Kidney (tissue), 14 donors: Measurements from ENCODE around the gene MAD1L1. TPM values are rescaled to one million over a fixed set of nuclear protein-coding genes. Genes with fewer than 3 reads are reported as not detected.
"Not testable (repeated sequence)": the region's sequence is repeated elsewhere in the genome, so short reads cannot be mapped to it uniquely, and the experiment has no call there.

Source experiments
- DNase-seq, 5 donors: peaks; one replicate each; pipeline ENCODE4 v3.0.0-alpha.2; 2013 to 2020
- FAIRE-seq: peaks from 2 replicates; lab custom pipeline; 2012; peaks lifted over from hg19 to GRCh38; lab: Jason Lieb, UNC
- H3K27ac ChIP-seq, 2 donors: one replicate each; pipeline ENCODE4 v1.7.0; 2013; ENCODE audit warnings: low read depth in 2 of 2, low read length in 2 of 2, inconsistent platforms in 1 of 2
- H3K27me3 ChIP-seq: one replicate; pipeline ENCODE4 v1.7.1; 2013; ENCODE audit warnings: low read length, inconsistent platforms; ENCODE audit not compliant: control insufficient read depth, insufficient read depth
- H3K36me3 ChIP-seq, 3 donors: one replicate each; pipeline versions ENCODE4 v1.7.0 to v1.7.1; 2013; ENCODE audit warnings: low read length in 3 of 3, control low read depth in 1 of 3, inconsistent platforms in 1 of 3; ENCODE audit not compliant: insufficient read depth in 3 of 3, control insufficient read depth in 2 of 3
- H3K4me1 ChIP-seq, 3 donors: one replicate each; pipeline versions ENCODE4 v1.7.0 to v1.7.1; 2013; ENCODE audit warnings: low read length in 3 of 3, inconsistent platforms in 1 of 3, low read depth in 1 of 3; ENCODE audit not compliant: control insufficient read depth in 2 of 3, insufficient read depth in 2 of 3
- H3K4me3 ChIP-seq, 3 donors: one replicate each; pipeline versions ENCODE4 v1.7.0 to v1.8.1; 2013; ENCODE audit warnings: low read length in 3 of 3, control low read depth in 1 of 3, inconsistent platforms in 1 of 3
- H3K9ac ChIP-seq, 3 donors: one replicate each; pipeline versions ENCODE4 v1.7.0 to v1.7.1; 2013; ENCODE audit warnings: low read length in 3 of 3, control low read depth in 1 of 3, inconsistent platforms in 1 of 3
- H3K9me3 ChIP-seq, 3 donors: one replicate each; pipeline versions ENCODE4 v1.7.0 to v1.7.1; 2013; ENCODE audit warnings: low read length in 3 of 3, control low read depth in 1 of 3, inconsistent platforms in 1 of 3; ENCODE audit not compliant: control insufficient read depth in 2 of 3, insufficient read depth in 1 of 3
- CTCF ChIP-seq: IDR thresholded peaks from 3 replicates; pipeline ENCODE4 v1.5.1; 2012; ENCODE audit warnings: mild to moderate bottlenecking, moderate library complexity, borderline replicate concordance; ENCODE audit not compliant: insufficient read depth; ENCODE audit errors: extremely low read depth
- intact Hi-C: fragments of 100-400 bp; cut with DNase I; formaldehyde crosslinking; loops from one replicate; pipeline ENCODE4 v1.11.1; 2022
- polyA plus RNA-seq: library from polyadenylated mRNA; stranded (reverse); fragments of 350-450 nt; fragmentation: Illumina TruSeq; extraction: RNeasy Lipid Tissue Mini Kit (QIAGEN cat#74804); gene quantifications from one replicate; pipeline ENCODE4 v1.2.3, GENCODE V29; 2014; ENCODE audit warnings: low read depth, low replicate concordance; ENCODE audit not compliant: insufficient read depth
- total RNA-seq: library from RNA; stranded (reverse); fragmentation: NEBNext Ultra II Directional; extraction: Animal tissue kit (Norgen Biotek cat#: 25700); gene quantifications from one replicate; pipeline ENCODE4 v1.2.1, GENCODE V29; 2021
- donor health status: control.
- donor health status: control.
- donor health status: control.
- donor health status: control.
- donor health status: control.
- donor health status: DM: yes; HTN: yes; CAD: no.
- donor health status: Normal renal cell carcinoma (clear cell type).

The MAD1L1 gene
- total and polyA plus RNA-seq, 2 donors from 2014 or later = 33.2 to 45.2 TPM

GRCh38 chr7:2060701-2061100, 172.0 kb downstream of the MAD1L1 start:
- DNase-seq (no peak), FAIRE-seq (no peak)
- Histone ChIP-seq H3K4me1 (peaks cover 0 to 4% (median 2%) of the 10 kb centered on the region in 3 donors), H3K27me3 (no peaks in the 10 kb centered on the region), H3K27ac (no peak overlapping the region), H3K9me3 (peaks cover 0 to 9% (median 5%) of the 10 kb centered on the region in 3 donors), H3K36me3 (no peaks in the 10 kb centered on the region), H3K4me3 (no peak overlapping the region), H3K9ac (no peak overlapping the region)
- intact Hi-C loops = no loop called here
- TF ChIP-seq CTCF = no peak

- intact Hi-C loops = no loop called here
- H3K36me3 ChIP-seq = no peaks in the 10 kb centered on the region
- no peaks in the 10 kb centered on the region for H3K27me3 ChIP-seq
- no peak overlapping the region for H3K9ac ChIP-seq
- H3K27ac ChIP-seq = no peak overlapping the region
- FAIRE-seq = no peak
- no peak for DNase-seq
- H3K4me1 ChIP-seq = peaks cover 0 to 4% (median 2%) of the 10 kb centered on the region in 3 donors
- H3K4me3 ChIP-seq = no peak overlapping the region
- no peak for TF ChIP-seq CTCF
- H3K9me3 ChIP-seq = peaks cover 0 to 9% (median 5%) of the 10 kb centered on the region in 3 donors
These were observed 172.6 kb downstream of the MAD1L1 start for GRCh38 chr7:2059964-2060700.

- H3K9ac ChIP-seq, H3K27ac ChIP-seq, H3K4me3 ChIP-seq, H3K9me3 ChIP-seq, H3K27me3 ChIP-seq, H3K36me3 ChIP-seq, H3K4me1 ChIP-seq, intact Hi-C loops, FAIRE-seq, DNase-seq: not testable (repeated sequence)
These were observed 174.5 kb downstream of the MAD1L1 start for GRCh38 chr7:2058246-2058645.

GRCh38 chr7:2055956-2056355, 176.8 kb downstream of the MAD1L1 start:
- Histone ChIP-seq H3K4me1 (peaks cover 0 to 2% (median 0%) of the 10 kb centered on the region in 3 donors), H3K27me3 (no peaks in the 10 kb centered on the region), H3K4me3 (no peak overlapping the region), H3K9ac (no peak overlapping the region), H3K27ac (no peak overlapping the region), H3K9me3 (peaks cover 0 to 9% (median 5%) of the 10 kb centered on the region in 3 donors), H3K36me3 (no peaks in the 10 kb centered on the region)
- intact Hi-C loops = no loop called here
- no peak for DNase-seq
- no peak for TF ChIP-seq CTCF
- no peak for FAIRE-seq
